Small intestine (tissue), 7 donors: ENCODE data around the gene COL4A2. TPM values are rescaled to one million over a fixed set of nuclear protein-coding genes. Genes with fewer than 3 reads are reported as not detected.
"Not testable (repeated sequence)": the region's sequence is repeated elsewhere in the genome, so short reads cannot be mapped to it uniquely, and the experiment has no call there.

Source experiments
- DNase-seq, 2 donors: peaks; one replicate each; pipeline versions ENCODE4 v3.0.0 to v3.0.0-alpha.2; 2013
- FAIRE-seq: peaks from 2 replicates; lab custom pipeline; 2012; peaks lifted over from hg19 to GRCh38; lab: Jason Lieb, UNC
- H3K27ac ChIP-seq, 3 donors: one replicate each; pipeline ENCODE4 v1.5.1; 2013; ENCODE audit warnings: low read length in 2 of 3, mild to moderate bottlenecking in 2 of 3, control low read depth in 1 of 3, inconsistent platforms in 1 of 3, low read depth in 1 of 3, moderate library complexity in 1 of 3
- H3K27me3 ChIP-seq, 3 donors: one replicate each; pipeline ENCODE4 v1.6.1; 2013; ENCODE audit warnings: low read length in 3 of 3, inconsistent platforms in 1 of 3; ENCODE audit not compliant: control insufficient read depth in 3 of 3, insufficient read depth in 3 of 3
- H3K36me3 ChIP-seq, 3 donors: one replicate each; pipeline ENCODE4 v1.6.1; 2013; ENCODE audit warnings: low read length in 3 of 3, inconsistent platforms in 1 of 3, low read depth in 1 of 3, mild to moderate bottlenecking in 1 of 3, moderate library complexity in 1 of 3; ENCODE audit not compliant: control insufficient read depth in 3 of 3, insufficient read depth in 2 of 3
- H3K4me1 ChIP-seq, 3 donors: one replicate each; pipeline ENCODE4 v1.6.1; 2013; ENCODE audit warnings: low read length in 2 of 3, inconsistent platforms in 1 of 3, low read depth in 1 of 3, mild to moderate bottlenecking in 1 of 3, moderate library complexity in 1 of 3; ENCODE audit not compliant: control insufficient read depth in 3 of 3, insufficient read depth in 2 of 3
- H3K4me3 ChIP-seq, 3 donors: one replicate each; pipeline ENCODE4 v1.5.1; 2013; ENCODE audit warnings: low read length in 3 of 3, control low read depth in 1 of 3, inconsistent platforms in 1 of 3, low read depth in 1 of 3, mild to moderate bottlenecking in 1 of 3, moderate library complexity in 1 of 3
- H3K9me3 ChIP-seq, 2 donors: one replicate each; pipeline ENCODE4 v1.6.1; 2013; ENCODE audit warnings: low read depth in 1 of 2, low read length in 1 of 2; ENCODE audit not compliant: control insufficient read depth in 2 of 2, insufficient read depth in 1 of 2
- WGBS, 3 donors: extraction: QIAGEN DNeasy Blood & Tissue Kit; methylation state at CpG; one replicate each; pipeline ENCODE4 v1.1.7; 2013; 5-methylcytosine and 5-hydroxymethylcytosine counted together
- polyA plus RNA-seq, 4 donors: library from polyadenylated mRNA; stranded (reverse) in 3 of 4; unstranded in 1 of 4; fragments of 200-250 nt in 3 of 4; fragments of 120-200 nt in 1 of 4; gene quantifications; one replicate each; pipeline versions ENCODE4 v1.2.1 to v1.2.3, GENCODE V29; 2013
- donor health status: healthy with polysubstance abuse.
- donor health status: control.
- donor health status: control.
- donor health status: Bipolar disorder and iron deficiency.
- donor health status: healthy.

COL4A2 gene
- polyA plus RNA-seq, 4 donors = 42.3 to 120 (median 64.6) TPM

GRCh38 chr13:110313733-110314132 lies 6.6 kb downstream of the COL4A2 start:
- not testable (repeated sequence) for H3K27me3 ChIP-seq, DNase-seq, H3K4me3 ChIP-seq, H3K27ac ChIP-seq, H3K9me3 ChIP-seq, FAIRE-seq
- WGBS, 3 donors = 62 to 72% (median 67%) methylated on average over 5 to 10 of the region's 16 CpGs
- peaks cover 0 to 32% (median 0%) of the 10 kb centered on the region in 3 donors for H3K4me1 ChIP-seq
- H3K36me3 ChIP-seq = peaks cover 0 to 54% (median 0%) of the 10 kb centered on the region in 3 donors

- H3K27ac ChIP-seq = no peak overlapping the region
These were observed 7.6 kb downstream of the COL4A2 start for GRCh38 chr13:110314516-110315245.

GRCh38 chr13:110316196-110316595 lies 9.1 kb downstream of the COL4A2 start:
- no peak overlapping the region for H3K4me3 ChIP-seq
- no peaks in the 10 kb centered on the region for H3K9me3 ChIP-seq
- DNase-seq (no peak), FAIRE-seq (no peak)
- peak overlapping the region in 1 of 3 donors; percentile 11 for H3K27ac ChIP-seq
- peaks cover 0 to 12% (median 0%) of the 10 kb centered on the region in 3 donors for H3K4me1 ChIP-seq
- 85 to 87% (median 86%) methylated on average over 10 of the region's 10 CpGs for WGBS, 3 donors
- H3K27me3 ChIP-seq = no peaks in the 10 kb centered on the region
- peaks cover 0 to 43% (median 0%) of the 10 kb centered on the region in 3 donors for H3K36me3 ChIP-seq

More at GRCh38 chr13:110314516-110315245, 7.6 kb downstream of the COL4A2 start:
- peaks cover 0 to 26% (median 0%) of the 10 kb centered on the region in 3 donors for H3K4me1 ChIP-seq
- WGBS, 3 donors = 81 to 83% (median 81%) methylated on average over 18 of the region's 18 CpGs
- no peaks in the 10 kb centered on the region for H3K27me3 ChIP-seq
- no peaks in the 10 kb centered on the region for H3K9me3 ChIP-seq
- no peak for FAIRE-seq
- DNase-seq = no peak
- H3K4me3 ChIP-seq = no peak overlapping the region
- peaks cover 0 to 52% (median 0%) of the 10 kb centered on the region in 3 donors for H3K36me3 ChIP-seq

- no peak overlapping the region for H3K27ac ChIP-seq
- peaks cover 0 to 2% of the 10 kb centered on the region in 2 donors for H3K9me3 ChIP-seq
- H3K4me1 ChIP-seq = peaks cover 0 to 3% (median 0%) of the 10 kb centered on the region in 3 donors
- WGBS, 3 donors = 85 to 90% (median 89%) methylated on average over 5 of the region's 5 CpGs
- H3K4me3 ChIP-seq = no peak overlapping the region
- DNase-seq (no peak), FAIRE-seq (no peak)
- H3K36me3 ChIP-seq = peaks cover 0 to 34% (median 0%) of the 10 kb centered on the region in 3 donors
- H3K27me3 ChIP-seq = no peaks in the 10 kb centered on the region
These were observed 10.0 kb downstream of the COL4A2 start for GRCh38 chr13:110317093-110317492.

GRCh38 chr13:110317496-110318195 lies 10.6 kb downstream of the COL4A2 start:
- no peaks in the 10 kb centered on the region for H3K4me1 ChIP-seq
- peaks cover 0 to 2% of the 10 kb centered on the region in 2 donors for H3K9me3 ChIP-seq
- WGBS, 3 donors = 75 to 76% (median 76%) methylated on average over 13 of the region's 13 CpGs
- H3K36me3 ChIP-seq = peaks cover 0 to 34% (median 0%) of the 10 kb centered on the region in 3 donors
- no peaks in the 10 kb centered on the region for H3K27me3 ChIP-seq
- H3K4me3 ChIP-seq = no peak overlapping the region
- FAIRE-seq (no peak), DNase-seq (no peak)
- no peak overlapping the region for H3K27ac ChIP-seq

GRCh38 chr13:110318920-110319319 lies 11.8 kb downstream of the COL4A2 start:
- H3K36me3 ChIP-seq = peaks cover 0 to 36% (median 0%) of the 10 kb centered on the region in 3 donors
- peaks cover 0 to 2% of the 10 kb centered on the region in 2 donors for H3K9me3 ChIP-seq
- FAIRE-seq (no peak), DNase-seq (no peak)
- H3K4me1 ChIP-seq = peaks cover 0 to 4% (median 0%) of the 10 kb centered on the region in 3 donors
- H3K4me3 ChIP-seq = no peak overlapping the region
- 68 to 76% (median 75%) methylated on average over 7 of the region's 7 CpGs for WGBS, 3 donors
- H3K27ac ChIP-seq = peak overlapping the region in 1 of 3 donors; percentile 52
- no peaks in the 10 kb centered on the region for H3K27me3 ChIP-seq

GRCh38 chr13:110319397-110319773 lies 12.3 kb downstream of the COL4A2 start:
- Histone ChIP-seq H3K9me3 (peaks cover 0 to 2% of the 10 kb centered on the region in 2 donors), H3K27ac (peak overlapping the region in 1 of 3 donors; percentile 1), H3K4me3 (no peak overlapping the region), H3K4me1 (peaks cover 0 to 4% (median 0%) of the 10 kb centered on the region in 3 donors), H3K27me3 (no peaks in the 10 kb centered on the region), H3K36me3 (peaks cover 0 to 32% (median 0%) of the 10 kb centered on the region in 3 donors)
- DNase-seq (no peak), FAIRE-seq (no peak)
- 65 to 73% (median 73%) methylated on average over 4 of the region's 4 CpGs for whole genome bisulfite sequencing, 3 donors

- no peak for DNase-seq
- 63 to 71% (median 67%) methylated on average over 19 of the region's 19 CpGs for WGBS, 3 donors
- FAIRE-seq = no peak
- Histone ChIP-seq H3K9me3 (peaks cover 0 to 2% of the 10 kb centered on the region in 2 donors), H3K27me3 (no peaks in the 10 kb centered on the region), H3K36me3 (peaks cover 0 to 29% (median 0%) of the 10 kb centered on the region in 3 donors), H3K4me1 (peaks cover 0 to 4% (median 0%) of the 10 kb centered on the region in 3 donors), H3K27ac (peak overlapping the region in 1 of 3 donors; percentile 77), H3K4me3 (no peak overlapping the region)
These were observed 12.9 kb downstream of the COL4A2 start for GRCh38 chr13:110319774-110320509.
